Measurements from ENCODE around the gene SAP30L.

SAP30L gene

DNA sequence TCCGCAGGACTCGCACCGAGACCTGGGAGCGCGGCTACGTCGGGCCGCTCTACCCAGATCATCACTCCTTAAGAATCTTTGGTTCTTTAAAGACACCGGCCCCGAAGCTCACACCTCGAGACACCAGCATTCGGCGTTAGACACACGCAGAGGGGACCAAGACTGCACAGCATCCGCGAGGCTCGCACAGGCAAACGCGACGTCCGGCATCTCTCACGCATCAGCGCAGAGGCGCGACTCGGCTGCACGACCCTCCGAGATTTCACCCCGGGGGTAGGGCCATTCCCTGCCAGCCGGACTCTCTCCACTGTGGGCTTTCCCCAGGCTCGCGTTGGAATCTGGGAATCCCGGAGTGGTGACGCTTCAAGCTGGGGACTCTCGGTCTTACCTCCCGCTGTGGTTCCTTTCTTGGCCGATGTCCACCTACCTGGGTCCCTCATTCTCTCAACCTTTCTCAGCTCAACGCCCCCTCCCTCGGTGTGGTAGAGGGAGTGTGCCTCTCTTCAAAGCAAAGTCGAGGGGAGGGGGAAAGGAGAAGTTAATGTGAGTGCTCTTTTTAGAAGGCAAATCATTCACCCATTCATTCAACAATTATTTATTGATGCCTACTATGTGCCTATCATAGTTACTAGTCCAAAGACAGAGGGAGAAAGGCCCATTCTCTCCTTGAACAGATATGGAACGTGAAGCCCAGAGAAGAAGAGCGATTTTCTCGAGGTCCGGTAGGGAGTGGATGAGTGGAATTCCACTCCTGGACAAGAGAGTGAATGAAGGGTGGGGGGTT lies 33.6 kb downstream of the SAP30L start:
- FAIRE-seq (no peak), DNase-seq (ENCODE audit: insufficient read length, low spot score) (no peak)

DNA sequence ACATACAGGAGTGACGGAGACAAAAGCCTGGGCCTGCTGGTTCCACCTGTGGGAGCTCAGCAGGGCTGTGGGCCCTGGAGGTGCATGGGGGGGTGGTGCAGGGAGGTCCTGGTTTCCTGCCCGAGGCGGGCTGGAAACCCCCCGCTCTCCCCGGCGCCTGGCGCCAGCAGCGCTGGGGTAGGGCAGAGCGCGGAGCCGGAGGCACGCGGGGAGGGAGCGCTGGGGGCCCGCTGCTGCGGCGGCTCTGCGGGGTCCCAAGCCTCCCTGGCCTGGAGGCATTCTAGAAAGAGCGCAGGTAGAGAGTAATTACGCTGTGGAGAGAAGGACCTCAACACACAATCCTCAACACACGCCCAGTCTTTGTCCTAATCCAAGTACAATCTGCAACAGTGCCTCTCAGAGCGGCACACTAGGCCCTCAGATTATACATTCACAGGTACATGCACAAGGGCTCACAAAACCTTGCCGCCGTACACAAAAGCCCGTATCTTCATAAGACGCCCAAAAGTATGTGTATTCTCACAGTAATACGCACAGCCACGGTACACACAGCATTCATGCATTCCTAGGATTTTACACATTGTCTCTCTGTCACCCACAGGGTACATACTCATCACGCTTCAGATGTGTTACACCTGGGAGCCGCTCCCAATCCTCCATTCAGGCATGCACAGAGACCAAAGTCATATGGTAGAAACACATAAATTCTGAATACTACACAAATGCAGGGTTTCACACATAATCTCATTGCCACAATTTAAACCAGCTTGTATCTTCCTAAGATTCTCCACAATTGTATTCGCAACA lies 34.4 kb downstream of the SAP30L start:
- FAIRE-seq (peak; percentile 55), DNase-seq (ENCODE audit: insufficient read length, low spot score) (no peak)

DNA sequence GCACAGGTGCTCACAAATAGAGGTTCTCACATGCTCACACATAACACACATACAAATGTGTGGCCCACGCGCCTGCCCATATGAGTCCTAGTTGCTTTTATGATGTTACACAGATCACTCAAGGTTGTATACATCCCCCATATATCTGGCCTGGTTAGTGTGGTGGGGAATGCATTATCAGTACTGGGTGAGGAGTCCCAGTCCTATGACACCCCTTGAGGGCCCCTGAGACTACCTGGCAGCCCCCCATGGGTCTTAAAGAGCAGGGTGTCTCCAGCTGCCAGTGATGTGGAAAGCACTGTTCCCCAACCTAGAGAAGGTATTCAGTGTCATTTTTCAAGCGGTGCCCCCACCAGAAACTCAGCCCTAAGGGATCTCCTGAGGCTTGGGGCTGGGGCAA lies 35.0 kb downstream of the SAP30L start:
- FAIRE-seq (no peak), DNase-seq (ENCODE audit: insufficient read length, low spot score) (no peak)

DNA sequence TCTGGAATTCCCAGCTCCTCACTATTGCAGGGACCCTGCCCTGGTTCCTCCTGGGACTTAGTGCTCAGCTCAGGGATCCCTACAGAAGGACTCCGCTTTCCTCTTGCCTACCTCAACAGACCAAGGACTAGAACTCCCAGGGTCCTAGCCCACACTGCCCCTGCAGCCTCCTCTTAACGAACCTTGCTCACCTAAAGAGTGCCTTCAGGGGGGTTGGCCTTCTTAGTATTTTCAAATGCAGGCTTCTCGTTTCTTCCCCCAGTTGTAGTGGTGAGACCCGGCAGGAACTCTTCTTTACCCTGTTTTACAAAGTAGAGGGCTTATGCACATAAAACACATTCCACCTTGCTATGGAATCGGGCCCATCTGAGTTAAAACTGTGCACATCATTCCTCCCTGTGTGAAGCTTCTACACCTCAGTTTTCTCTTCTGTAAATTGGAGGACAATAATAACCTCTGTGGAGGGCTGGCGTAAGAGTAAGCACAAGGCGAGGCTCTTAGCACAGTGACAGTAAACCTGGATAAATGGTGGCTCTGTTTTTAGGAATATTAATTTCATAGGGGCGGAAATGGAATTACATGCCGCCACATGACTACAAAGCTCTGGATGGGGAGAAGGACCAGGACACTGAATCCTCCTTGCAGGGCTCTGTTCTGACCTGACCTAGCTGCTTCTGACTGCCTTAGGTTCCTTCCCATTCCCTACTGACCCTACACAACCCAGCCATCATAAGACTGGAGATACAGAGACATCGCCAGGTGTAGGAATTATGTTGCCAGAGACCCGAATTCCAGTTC lies 36.0 kb downstream of the SAP30L start:
- FAIRE-seq (no peak), DNase-seq (ENCODE audit: insufficient read length, low spot score) (no peak)

DNA sequence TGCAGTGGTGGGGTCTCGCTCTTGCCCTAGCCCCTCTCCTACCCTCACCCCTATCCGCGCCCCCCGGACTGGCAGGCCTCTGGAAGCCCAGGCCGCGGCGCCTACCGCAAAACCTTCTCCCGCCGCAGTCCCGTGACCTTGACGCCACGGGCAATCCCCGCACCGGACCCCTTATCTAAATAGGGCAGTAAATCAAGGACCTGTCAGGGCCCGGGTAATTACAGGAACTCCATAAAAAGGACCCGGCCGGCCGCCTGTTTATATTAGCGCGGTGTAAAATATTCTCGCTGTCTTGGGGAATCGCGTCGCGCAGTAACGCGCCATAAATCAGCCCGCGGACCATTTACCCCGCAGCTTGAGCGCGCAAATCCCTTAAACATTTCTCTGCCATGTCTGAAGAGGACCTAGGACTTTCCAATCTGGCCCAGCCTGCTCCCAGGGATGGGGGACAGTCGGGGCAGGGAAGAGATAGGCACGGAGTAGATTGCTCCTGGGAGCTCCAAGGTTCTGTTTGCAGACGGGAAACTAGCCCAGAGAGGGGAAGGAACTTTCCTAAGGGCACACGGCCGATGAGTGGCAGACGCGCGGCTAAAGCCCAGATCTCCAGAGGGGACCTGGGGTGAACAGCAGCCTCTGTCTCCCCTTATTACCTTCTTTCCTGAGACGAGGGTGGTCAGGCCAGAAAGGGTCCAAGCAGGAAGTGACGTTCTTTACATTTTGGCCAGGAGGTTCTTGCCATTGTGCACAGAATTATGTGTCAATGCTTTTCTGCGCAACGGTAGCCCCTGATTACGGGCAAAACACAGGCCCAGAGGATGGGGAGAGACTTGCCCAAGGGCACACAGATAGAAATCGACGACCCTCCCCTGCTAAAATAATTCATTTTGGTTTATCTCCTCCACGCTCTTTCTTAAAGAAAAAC lies 37.0 kb downstream of the SAP30L start:
- no peak for FAIRE-seq
- DNase-seq (ENCODE audit: insufficient read length, low spot score) = no peak

DNA sequence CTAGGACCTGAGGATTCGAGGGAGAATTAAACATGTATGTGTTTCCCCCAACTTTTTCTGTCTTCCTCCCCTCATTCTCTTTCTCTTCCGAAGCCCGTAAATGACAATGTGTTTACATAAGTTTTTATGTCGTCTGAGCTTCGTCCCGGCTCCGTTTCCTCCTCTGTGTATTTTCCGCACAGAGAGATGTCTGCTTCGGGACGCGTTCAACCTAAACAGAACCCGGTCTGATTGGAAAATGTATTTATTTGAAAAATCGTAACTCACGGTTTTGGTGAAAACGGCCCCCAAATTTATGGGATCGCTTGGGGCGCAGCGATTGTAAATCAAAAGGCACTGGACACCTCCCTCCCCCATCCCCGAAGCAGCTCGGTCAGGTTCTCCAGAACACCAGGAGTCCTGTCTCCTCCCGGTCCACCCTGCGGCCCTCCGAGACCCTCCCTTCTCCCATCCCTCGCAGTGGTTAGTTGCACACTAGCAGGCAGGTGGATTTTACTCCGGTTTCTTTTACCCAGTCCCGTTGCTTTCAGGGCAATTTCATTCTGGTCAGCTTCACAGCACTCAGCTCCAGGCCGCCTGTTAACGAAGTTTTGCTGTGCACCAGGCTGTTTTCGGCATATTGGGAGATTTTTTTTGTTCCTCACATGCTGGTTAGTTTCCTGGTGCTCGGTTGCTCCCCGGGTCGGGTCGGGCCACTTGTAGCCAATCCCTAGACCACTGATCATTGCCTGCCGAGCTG lies 38.0 kb downstream of the SAP30L start:
- no peak for DNase-seq (ENCODE audit: insufficient read length, low spot score)
- FAIRE-seq = no peak

DNA sequence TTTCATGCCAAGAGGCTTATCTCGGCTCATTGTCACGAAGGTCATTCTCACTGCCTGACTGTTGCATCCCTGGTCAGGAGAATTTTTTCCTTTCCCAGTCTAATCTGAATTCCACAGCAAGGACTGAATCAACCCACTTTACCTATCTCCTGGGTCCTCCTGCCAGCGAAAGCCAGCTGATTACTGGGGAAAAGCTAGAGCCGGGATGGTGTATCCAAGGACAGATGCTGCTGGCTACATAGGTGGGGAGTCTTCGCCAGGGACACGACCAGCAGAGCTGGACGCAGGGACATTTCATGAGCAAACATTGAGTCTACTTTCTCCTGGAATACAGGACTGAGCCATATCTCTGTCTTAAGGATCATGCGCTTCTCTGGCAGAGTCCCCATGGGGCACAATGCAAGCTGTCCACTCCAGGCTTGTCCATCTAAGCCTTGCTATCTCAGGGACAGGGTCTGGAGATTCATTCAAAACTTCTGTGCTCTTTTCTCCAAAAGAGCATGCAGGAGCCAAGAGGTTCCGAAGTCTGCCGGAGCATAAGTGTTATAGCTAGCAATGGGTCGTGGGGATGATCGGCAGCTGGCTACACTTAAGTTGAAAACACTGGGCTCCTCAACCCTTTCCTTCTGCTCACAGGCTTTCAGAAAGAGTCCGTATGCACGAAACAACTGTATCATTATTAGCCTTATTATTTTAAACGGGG lies 38.7 kb downstream of the SAP30L start:
- FAIRE-seq = no peak

DNA sequence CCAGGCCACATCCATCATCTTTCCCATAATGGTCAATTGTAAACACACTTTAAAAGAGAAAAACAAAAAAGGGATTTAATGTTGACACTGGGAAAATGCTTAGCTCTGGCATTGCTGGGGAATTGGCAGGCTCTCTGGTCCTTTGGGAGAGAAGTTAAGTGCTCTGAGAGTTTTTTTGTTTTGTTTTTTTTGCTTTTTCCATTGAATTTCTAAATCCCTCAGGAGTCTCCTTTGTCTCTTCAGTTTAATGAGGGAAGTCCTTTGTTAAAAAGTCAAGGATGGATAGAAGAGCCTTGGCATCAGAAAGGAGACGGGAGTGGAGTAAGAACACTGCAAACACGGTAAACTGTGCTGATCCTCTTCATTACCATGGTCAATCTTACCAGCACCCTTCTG lies 39.3 kb downstream of the SAP30L start:
- FAIRE-seq (no peak), DNase-seq (ENCODE audit: insufficient read length, low spot score) (no peak)

More for the DNA sequence above, 38.7 kb downstream of the SAP30L start:
- no peak for DNase-seq (ENCODE audit: insufficient read length, low spot score)

DNA sequence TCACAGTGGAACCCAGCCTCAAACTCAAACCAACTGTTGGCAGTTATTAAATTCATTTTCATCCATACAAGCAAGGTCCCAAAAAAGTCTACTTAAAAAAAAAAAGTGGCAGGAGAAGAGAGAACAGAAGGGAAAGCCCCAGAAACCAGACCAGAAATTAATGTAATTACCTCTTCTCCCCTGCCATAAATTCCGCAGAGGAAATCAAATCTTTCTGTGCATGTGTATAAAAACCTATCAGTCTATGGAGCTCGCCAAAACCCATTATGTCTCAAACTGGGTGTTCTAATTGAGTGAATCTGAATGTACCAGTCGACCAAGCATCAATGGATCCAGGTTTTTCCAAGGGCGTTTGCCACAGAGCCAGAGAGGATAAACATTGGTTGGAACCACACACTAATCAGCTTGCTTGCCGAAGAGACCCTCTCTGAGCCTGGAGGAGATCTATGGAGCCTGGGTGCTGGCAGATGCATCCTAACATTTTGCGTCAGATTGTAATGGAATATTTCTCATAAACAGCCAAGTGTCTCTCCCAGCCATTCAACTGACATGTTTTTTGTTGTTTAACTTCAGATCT lies 40.1 kb downstream of the SAP30L start:
- no peak for DNase-seq (ENCODE audit: insufficient read length, low spot score)
- FAIRE-seq = no peak

DNA sequence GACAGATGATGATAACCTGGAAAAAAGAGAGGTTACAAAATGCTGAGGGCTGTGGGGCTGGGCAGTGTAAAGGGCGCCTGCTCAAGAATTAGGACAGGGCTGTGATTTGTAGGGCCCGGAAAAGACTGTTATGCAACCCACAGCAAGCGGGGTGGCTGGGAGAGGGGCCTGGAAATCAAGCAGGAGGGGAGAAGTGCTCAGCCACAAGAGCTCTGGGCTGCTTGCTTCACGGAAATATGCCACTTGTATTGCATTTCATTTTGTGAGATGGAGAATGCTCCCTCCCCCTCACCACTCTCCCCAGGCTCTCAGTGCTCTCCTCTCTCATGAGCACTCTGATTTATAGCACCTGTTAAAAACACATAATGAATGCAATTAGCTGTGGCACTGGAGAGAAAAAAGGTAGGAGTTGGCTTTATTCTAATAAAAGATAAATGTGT lies 40.6 kb downstream of the SAP30L start:
- FAIRE-seq (no peak), DNase-seq (ENCODE audit: insufficient read length, low spot score) (no peak)

DNA sequence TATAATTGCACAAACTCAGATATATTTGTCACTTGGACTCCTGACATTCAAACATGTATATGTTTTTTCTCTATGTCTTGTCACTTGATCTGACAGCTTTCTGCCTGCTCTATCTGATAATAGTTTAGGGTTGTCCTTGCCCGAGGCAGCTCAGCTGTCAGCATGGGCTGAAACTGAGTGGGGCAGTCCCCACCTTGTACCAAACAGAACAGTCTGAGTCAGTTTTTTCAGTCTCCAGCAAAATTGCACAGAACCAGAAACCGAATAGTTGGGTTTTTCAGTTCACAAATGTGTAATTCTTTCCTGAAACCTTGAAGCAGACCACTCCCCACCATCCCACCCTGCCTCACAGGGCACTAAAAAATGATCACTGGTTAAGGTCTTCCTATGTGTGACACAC lies 41.7 kb downstream of the SAP30L start:
- DNase-seq (ENCODE audit: insufficient read length, low spot score) (no peak), FAIRE-seq (no peak)

DNA sequence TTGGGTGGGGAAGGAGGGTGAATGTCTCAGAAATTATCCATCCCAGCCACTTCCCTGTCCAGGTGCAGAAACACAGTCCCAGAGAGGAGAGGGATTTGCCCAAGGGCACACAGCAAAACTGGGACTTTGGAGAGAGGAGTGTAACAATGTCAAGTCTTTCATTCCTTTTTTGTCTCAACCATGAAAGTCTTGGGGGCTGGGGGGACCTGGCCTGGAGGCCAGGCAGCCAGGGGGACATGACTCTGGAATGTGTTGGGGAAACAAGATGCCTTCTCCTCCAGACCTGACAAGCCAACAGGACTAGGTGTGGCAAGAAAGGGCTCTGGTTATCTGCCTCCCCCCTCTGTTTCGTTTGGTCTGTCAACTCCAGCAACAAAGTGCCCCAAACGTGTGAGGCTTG lies 46.1 kb downstream of the SAP30L start:
- no peak for FAIRE-seq
- no peak for DNase-seq (ENCODE audit: insufficient read length, low spot score)

DNA sequence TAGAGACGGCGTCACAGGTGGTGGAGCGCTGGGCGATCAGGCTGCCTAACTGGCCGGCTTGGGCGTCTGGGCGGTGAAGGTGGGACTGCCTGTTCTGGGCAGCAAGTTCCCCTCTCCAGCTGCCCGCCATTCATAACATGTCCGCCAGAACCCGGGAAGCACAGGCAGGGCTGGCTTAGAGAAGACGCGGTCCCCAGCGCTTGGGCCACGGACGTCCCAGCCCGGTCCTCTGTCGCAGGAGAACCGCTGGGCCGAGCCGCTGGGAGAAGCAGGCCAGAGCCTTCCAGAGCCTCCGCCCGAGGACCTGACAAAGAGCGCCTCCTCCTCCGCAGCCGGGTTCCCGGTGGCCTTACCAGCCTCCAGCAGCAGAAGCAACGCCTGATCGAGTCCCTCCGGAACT lies 47.5 kb downstream of the SAP30L start:
- FAIRE-seq (no peak), DNase-seq (ENCODE audit: insufficient read length, low spot score) (no peak)

DNA sequence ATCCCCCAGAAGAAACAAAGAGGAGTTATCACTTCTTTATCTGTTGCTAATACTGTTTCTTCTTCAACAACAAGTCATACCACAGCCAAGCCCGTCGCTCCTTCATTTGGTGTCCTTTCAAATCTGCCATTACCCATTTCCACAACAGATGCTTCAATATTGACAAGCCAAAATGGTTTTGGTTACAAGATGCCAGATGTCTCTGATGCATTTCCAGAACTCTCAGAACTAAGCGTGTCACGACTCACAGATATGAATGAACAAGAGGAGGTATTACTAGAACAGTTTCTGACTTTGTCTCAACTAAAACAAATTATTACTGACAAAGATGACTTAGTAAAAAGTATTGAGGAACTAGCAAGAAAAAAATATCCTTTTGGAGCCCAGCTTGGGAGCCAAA lies 48.2 kb downstream of the SAP30L start:
- FAIRE-seq (no peak), DNase-seq (ENCODE audit: insufficient read length, low spot score) (no peak)

DNA sequence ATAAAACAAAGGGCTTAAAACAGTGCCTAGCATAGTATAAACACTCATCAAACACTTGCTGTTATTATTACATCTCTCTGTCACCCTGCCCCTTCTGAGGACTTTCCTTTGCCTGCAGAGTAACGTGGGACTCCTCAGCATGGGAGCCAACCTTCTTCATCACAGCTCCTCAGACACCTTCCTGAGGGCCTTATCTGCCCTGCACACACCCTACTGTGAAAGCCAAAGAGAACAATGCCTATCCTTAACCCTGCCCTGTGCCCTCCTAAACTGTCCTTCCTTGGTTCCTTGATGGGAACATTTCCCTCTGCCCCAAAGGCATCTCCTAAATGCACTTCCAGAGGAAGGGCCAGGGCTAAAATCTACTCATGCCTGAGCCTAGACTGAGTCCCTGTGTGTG lies 52.8 kb downstream of the SAP30L start:
- DNase-seq (ENCODE audit: insufficient read length, low spot score) (no peak), FAIRE-seq (no peak)

DNA sequence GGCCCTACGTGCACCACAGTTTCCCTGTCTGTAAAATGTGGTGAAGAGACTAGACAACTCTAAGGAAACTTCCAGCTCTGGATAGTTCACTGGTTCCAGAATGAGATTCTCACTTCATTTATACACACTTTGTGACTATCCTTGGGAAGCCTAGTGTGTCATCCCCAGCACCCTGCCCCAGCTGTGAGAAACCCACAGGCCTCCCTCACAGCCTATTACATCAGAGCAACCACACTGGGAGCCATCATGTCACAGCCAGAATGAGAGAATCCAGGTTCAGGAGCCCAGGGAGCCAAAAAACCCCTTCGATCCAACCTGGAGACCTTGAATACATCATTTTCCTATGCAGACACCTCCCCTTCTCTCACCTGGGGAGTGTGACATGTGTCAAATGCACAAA lies 53.2 kb downstream of the SAP30L start:
- FAIRE-seq (no peak), DNase-seq (ENCODE audit: insufficient read length, low spot score) (no peak)

DNA sequence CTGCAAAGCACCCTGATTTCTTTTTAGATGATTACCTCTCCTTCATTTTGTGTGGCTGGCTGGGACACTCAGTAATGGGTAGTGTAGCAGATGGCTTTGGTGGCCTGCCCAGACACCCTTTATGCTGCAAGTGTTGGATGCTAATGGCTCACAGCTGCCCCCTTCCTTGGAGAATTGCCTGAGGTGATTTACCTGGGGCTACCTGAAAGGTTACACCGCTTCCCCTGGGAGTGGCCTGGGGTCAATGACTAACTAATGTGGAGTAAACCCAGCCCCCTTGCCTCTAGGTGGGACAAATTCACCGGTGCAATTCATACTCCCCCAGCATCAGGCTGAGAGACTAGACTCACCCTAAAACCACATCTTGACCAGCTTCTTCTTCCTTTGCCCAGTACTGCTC lies 55.8 kb downstream of the SAP30L start:
- DNase-seq (ENCODE audit: insufficient read length, low spot score) = no peak
- FAIRE-seq = no peak

DNA sequence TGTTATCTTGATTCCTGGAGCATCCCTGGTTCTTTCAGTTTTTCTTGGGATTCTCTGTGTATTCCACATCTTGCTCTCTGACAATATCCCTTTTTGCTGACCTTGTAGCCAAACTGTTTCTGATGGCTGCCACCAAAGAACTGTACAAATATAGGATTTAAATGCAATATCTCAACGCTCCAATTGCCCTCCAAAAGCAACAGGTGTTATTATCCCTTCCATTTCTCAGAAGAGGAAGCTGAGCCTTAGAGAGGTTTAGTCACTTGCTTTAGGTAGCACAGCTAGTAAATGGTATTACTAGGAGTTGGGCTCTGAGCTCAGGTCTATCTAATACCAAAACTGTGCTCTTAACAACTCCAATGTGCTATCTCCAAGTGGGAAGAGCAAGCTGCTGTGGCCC lies 56.4 kb downstream of the SAP30L start:
- DNase-seq (ENCODE audit: insufficient read length, low spot score) (no peak), FAIRE-seq (no peak)

DNA sequence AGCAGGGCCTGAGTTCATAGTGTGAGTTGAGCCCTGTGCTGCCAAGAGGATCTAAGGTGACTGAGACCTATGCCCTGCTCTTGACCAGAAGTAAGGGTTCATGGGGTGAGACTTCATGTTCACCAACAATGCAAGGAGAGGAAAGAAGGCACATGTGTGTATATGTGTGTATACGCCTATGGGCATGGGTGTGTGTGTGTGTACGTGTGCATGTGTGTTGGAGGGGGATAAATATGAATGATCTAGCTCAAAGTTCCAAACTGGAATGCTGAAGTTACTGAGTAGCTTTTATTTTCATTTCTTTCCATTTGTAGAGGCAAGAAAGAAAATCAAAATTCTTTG lies 57.9 kb downstream of the SAP30L start:
- FAIRE-seq = no peak
- no peak for DNase-seq (ENCODE audit: insufficient read length, low spot score)
